Subcutaneous adipose tissue (tissue), 4 donors: ENCODE measurements around the gene RENBP. TPM values are rescaled to one million over a fixed set of nuclear protein-coding genes. Genes with fewer than 3 reads are reported as not detected.

ENCODE experiments used
- total RNA-seq, 4 donors: library from RNA; depleted of rRNA; stranded (reverse); fragments of >200 nt; gene quantifications; one replicate each; pipeline ENCODE4 v1.1.0, GENCODE V29; 2016
- TF ChIP-seq, protein P1 (sequence below): fragments of 450-650 bp; IDR thresholded peaks from one replicate; pipeline ENCODE4 v1.5.1; 2016; ENCODE audit warnings: low read depth, mild to moderate bottlenecking, control low read depth, antibody characterized with exemption, moderate library complexity

Gene RENBP
- total RNA-seq, 4 donors from 2014 or later = 14.0 to 43.4 (median 29.5) TPM

DNA sequence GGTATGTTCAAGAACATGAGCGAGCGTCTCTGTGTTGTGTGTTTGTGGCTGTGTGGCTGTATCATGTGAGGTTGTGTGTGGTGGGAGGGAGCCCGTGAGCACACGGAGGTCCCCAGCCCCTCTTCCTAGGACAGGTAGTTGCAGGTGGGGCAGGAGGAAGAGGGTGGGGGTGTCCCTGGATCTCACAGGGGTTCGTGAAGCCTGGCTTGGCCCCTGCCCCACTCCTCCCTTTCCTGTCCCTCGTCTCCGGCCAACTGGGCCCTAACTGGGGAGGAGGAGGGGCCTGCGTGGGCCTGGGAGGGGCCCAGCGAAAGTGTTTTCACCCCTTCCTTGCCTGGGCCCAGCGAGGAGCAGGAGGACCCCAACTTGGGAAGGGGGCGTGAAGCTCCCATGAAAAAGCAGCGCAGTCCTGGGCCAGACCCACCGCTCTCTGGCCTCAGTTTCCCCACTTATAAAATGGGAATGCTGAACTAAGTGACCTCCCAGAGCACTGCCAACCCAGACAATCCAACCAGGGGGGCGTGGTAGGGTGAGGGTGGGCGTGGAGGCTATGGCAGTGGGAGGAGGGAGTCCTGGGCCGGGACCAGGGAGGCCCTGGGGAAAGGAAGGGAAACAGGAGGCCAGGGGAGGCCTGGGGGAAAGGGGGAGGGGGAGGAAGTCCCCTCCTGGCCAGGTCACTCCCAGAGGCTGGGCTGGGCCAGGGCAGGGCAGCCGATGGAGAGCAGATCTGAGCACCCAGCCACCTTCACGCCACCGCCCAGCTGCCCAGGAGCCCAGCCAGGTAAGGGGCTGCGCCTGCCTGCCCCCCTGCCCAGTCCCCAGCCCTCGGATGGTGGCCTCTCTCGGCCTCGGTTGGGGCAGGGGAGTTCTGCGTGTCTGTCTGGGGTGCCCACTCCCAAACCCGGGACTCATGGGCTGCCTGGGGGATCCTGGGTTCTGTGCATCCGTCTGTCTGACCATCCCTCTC, 40.2 kb downstream of the RENBP start, which contains the start of gene AVPR2:
AVPR2 (plus strand) TSS at position 683 of the 967 bp plus-strand sequence. CDS start 473 bp downstream, outside the sequence.
- TF ChIP-seq, protein P1, sequence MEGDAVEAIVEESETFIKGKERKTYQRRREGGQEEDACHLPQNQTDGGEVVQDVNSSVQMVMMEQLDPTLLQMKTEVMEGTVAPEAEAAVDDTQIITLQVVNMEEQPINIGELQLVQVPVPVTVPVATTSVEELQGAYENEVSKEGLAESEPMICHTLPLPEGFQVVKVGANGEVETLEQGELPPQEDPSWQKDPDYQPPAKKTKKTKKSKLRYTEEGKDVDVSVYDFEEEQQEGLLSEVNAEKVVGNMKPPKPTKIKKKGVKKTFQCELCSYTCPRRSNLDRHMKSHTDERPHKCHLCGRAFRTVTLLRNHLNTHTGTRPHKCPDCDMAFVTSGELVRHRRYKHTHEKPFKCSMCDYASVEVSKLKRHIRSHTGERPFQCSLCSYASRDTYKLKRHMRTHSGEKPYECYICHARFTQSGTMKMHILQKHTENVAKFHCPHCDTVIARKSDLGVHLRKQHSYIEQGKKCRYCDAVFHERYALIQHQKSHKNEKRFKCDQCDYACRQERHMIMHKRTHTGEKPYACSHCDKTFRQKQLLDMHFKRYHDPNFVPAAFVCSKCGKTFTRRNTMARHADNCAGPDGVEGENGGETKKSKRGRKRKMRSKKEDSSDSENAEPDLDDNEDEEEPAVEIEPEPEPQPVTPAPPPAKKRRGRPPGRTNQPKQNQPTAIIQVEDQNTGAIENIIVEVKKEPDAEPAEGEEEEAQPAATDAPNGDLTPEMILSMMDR = no peak

DNA sequence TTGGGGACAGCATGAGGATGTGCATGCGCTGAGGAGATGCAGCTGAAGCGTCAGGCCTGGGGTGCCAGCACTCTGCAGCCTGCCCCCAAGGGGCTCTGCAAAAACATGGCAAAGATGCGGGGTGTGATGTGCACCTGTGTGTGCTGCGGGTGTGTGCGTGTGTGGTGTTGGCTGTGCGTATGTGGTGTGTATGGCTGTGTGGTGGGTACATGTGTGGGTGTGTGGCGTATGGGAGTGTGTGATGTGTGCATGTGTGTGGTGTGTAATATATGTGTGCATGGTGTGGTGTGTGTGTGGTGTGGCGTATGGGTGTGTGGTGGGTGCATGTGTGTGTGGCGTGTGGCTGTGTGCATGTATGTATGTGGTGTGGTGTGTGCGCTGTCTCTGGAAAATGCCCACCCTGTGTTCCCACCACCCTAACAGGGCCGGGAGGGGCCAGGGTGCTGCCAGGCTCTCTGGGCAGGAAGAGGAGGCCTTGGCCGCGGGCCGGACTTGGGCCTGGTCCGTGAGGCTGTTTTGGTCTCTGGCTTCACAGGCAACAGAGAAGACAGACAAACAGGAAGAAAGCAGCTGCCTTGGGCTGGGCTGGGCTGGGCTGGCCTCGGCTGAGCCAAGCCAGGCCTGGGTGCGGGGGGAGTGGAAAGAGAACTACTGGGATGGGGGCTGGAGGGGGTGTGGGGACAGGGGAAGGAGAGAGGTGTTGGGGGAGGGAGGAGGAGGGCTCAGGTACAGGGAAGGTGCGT, 41.0 kb downstream of the RENBP start:
- TF ChIP-seq, protein P1 = no peak

DNA sequence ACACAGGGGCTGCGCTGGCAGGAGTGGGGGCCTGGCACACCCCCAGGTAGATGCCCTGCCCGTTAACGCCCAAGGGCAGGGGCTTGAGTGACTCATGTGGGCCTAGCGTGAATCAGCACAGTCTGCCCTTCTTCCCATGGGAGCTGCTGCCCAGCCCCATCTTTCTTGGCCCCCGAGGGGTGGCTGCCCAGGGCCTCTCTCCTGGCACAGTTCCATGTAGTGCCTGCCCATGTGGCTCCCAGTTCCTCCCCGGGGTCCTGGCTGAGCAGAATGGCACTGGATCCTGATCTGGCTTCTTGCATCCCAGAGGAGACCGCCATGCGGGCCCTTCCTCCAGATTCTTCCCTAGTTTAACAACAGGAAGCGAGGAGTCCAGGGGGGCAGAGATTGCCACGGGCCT, 42.1 kb downstream of the RENBP start:
- TF ChIP-seq, protein P1 = no peak

DNA sequence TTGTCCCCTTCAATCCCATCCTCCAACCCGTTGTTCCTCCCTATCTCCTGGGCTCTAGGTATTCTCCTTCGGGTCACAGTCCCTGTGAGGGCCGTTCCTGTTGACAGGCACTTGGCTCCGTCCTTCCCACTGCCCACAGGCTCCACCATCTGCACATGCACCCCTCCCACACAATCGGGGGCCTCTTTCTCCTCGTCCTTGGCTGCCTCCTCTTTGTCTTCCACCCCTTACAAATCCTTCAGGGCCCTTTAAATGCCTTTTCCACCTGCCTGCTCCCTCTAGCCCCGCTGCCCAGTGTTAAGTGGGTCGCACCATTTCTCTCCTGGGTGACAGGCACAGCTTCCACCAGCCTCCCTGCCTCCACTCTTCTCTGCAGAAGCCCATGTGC, 42.7 kb downstream of the RENBP start:
- TF ChIP-seq, protein P1 = no peak

DNA sequence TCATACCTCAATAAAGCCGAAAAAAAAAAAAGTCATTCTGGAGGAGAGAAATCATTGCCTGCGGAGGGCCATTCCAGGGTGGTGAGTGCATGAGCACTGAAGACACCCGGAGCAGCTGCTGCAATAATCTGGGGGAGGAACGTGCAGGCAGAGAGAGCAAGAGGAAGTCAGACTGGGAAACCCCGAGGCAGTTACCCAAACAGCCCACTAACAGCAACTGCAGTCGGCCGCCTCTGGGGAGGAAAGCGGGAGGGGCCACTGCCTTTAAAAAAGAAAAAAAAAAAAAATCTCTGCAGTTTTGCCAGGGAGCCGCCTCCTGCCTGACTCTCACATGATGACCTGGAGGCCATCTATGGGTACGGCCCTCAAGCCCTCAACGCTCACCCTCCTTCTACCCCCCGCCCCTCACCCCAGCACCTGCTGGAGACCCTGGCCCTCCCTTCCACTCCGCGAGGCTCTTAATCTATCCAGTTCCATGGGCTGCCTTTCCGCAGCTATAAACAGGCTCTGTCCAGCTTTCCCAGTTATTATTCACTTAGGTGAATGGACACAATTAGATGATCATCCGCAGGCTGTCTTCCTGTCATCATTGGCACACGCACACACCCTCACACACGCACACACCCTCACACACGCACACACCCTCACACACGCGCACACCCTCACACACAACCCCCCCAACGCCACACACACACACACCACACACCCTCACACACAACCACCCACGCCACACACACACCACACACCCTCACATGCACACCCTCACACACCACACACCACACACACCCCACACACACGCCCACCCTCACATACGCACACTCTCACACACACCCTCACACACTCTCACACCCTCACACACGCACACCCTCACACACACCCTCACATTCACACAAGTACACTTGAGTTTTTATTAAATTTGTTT, 43.4 kb downstream of the RENBP start:
- TF ChIP-seq, protein P1 = no peak

DNA sequence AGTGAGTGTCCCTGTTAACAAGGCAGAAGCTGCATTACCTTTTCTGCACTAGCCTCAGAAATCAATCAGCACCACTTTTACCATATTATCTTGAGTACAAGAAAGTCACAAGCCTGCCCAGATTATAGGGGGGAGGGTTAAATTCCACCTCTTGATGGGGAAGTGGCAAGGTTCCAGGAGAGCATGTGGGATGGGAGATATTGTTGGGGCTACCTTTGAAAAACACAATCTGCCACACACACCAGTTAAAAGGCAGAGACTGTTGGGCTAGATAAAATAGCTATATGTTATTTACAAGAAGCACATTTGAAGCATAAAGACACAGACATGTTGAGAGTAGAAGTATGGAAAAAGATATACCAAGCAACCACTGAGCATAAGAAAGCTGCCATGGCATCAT, 46.5 kb downstream of the RENBP start:
- TF ChIP-seq, protein P1 = no peak
